ENCODE measurements around the gene PAQR8.

GRCh38 chr6:52407467-52407866 lies 45.5 kb downstream of the PAQR8 start:
- TF ChIP-seq CTCF (conservative IDR thresholded peaks at IDR 0.05; ENCODE audit: low read length) (peak; percentile 92), EZH2phosphoT487 (IDR thresholded peaks at IDR 0.05; ENCODE audit: borderline replicate concordance, low read depth, low read length) (no peak)
